ENCODE measurements around the gene LRP1B.

The LRP1B gene

GRCh38 chr2:141957827-141958450 lies 172.9 kb downstream of the LRP1B start:
- no peak for DNase-seq (ENCODE audit: low read depth in 2 of 2)

- no peak for DNase-seq (ENCODE audit: low read depth in 2 of 2)
Measured at GRCh38 chr2:141957321-141957720, 173.5 kb downstream of the LRP1B start.

DNA sequence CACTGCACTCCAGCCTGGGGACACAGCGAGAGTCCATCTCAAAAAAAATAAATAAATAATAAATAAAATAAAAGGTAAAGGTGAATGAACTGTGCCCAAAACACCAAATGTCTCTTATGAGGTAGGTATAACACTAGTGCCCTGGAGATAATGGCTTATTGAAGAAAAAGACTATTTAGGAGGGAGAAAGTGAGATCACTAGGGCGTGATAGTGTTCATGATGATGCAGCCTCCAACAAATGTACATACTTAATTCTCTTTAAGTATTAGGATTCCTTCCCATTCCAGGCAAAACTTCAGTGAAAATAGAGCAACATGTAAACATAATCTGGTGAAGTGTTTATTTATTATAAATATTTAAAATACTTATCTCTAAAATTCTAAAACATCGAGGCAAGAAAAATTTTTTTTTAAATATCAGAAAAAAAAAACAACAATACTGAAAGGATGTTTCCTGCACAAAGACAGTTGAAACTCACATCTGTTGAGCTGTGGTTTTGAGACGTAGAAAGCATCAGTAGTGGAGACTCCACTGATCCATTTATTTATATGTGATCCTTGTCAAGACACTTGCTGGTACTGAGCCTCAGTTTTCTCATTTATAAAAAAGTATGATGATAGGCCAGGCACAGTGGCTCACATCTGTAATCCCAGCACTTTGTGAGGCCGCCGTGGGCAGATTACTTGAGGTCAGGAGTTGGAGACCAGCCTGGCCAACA lies 183.3 kb downstream of the LRP1B start:
- no peak for DNase-seq (ENCODE audit: low read depth in 2 of 2)

DNA sequence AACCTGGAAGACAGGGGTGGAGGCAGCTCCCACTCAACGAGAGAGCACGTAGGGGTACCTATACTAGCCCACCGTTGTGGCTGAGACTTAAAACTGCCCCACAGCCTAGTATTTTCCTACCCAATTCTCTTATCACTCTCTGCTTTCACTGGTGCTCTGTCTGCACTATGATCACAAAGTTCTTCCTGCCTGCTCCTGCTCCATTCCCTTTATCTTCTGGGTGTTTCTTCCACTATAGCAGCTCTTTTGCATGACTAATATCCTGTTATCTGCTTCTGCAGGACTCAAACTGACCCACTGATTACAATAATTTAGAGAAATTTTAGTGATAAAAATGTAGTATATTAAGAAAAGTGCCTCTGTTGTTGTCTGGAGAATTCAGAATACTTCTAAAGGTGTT lies 184.8 kb downstream of the LRP1B start:
- DNase-seq (ENCODE audit: low read depth in 2 of 2): no peak

DNA sequence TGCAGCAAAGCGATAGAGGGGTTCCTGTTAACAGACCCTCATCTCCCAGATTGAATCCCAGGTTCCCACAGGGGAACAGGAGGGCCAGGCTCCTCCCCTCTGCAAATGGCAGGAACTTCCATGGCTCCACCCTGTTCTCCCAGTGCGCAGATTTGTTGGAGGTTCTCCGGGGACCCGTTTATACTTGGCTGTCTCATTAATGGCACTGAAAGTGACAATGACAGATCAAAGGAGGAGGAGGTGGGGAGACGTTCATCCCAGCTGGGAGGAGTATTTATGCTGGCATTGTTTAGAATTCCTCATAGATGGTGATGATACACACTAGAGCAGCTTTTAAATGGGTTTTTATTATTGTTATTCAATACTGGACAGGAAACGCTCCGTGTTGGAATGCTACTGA lies 186.9 kb downstream of the LRP1B start:
- DNase-seq (ENCODE audit: low read depth in 2 of 2): no peak

DNA sequence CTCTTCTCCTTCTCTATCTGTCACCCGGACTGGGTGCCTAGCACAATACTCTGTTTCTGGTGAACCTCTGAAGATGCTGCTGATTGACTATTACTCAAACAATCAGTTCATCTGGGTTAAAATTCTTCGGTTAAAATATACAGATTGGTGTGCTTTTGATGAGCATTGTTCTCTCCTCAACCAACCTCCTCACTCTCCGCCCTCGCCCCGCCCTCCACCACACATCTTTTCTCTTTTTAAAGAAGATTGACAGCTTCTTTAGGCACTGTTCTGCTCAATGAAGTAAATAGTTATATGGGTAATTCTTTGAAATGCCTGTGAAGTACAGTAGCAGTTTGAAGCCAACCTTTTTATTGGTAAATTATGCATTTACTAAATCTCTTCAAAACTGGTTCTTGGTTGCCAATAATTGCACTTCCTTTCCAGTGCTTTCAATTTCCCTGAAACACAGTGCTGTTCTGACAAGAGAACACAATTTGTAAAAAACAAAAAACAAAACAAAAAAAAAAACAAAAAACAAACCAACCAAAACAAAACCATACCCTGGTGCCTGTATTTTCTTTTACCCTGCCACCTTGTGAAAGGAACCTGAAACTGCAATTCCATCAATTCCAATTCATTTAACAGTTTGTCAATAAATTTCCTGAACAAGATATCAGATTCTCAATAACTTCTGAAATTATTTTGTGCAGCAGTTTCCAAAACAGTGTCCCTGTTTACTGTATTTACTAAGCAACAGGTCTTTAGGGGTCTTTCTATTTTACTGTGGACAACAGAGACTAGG lies 188.6 kb downstream of the LRP1B start:
- no peak for DNase-seq (ENCODE audit: low read depth in 2 of 2)

GRCh38 chr2:141941210-141941714 lies 189.6 kb downstream of the LRP1B start:
- no peak for DNase-seq (ENCODE audit: low read depth in 2 of 2)

GRCh38 chr2:141940709-141941108 lies 190.1 kb downstream of the LRP1B start:
- no peak for DNase-seq (ENCODE audit: low read depth in 2 of 2)

DNA sequence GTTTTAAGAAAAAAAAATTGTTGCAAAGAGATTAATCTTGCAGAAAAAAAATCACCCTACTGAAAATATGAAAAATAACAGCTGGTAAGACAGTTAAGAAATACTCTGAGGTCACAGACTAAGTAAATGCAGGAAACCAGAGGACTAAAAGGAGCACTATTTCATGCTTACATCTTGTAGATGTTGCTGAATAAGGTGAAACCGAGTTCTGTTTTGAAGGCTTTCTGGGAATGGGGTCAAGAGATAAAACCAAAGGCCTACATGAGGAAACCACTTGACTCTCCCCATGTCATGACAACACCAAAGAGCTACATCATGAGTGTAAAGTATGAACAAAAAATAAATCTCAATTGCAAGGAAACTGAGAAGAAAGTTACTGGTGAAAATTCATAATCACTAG lies 197.6 kb downstream of the LRP1B start:
- no peak for DNase-seq (ENCODE audit: low read depth in 2 of 2)

GRCh38 chr2:141932261-141932660 lies 198.6 kb downstream of the LRP1B start:
- DNase-seq (ENCODE audit: low read depth in 2 of 2): no peak

DNA sequence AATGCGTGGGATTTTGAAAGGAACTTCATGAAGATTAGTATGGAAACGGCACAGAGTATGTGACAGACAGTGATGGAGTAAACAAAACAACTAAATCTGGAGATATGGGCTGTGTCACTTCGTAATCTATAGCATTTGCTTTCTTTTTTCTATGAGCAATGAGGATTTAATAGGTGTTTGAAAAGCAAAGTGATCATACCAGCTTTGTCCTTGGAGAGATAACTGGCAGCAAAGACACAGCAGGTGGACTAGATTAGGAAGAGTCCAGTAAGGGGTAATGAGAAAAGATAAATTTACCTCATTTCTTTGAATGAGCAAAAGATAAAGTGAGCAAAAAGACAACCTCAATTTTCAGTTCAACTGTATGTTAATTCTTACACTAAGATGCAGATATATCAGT lies 199.0 kb downstream of the LRP1B start:
- DNase-seq (ENCODE audit: low read depth in 2 of 2): no peak

DNA sequence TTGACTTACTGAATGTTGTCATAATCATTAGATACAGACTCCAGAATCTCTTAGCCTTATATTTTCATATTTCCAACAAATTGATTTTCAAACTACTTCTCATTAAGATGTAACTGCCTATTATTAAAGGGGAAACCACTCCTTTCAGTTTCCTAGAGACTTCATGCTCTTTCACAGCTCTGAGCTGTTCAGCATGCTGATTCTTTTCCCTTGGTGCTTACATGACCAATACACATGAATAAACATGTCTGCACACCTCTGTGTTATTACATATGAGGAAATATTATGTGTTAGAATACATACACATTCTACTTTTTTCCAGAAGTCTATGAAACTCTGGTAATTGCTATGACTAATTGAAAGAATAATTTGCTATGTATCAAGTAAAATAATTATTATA lies 200.0 kb downstream of the LRP1B start:
- DNase-seq (ENCODE audit: low read depth in 2 of 2): no peak

DNA sequence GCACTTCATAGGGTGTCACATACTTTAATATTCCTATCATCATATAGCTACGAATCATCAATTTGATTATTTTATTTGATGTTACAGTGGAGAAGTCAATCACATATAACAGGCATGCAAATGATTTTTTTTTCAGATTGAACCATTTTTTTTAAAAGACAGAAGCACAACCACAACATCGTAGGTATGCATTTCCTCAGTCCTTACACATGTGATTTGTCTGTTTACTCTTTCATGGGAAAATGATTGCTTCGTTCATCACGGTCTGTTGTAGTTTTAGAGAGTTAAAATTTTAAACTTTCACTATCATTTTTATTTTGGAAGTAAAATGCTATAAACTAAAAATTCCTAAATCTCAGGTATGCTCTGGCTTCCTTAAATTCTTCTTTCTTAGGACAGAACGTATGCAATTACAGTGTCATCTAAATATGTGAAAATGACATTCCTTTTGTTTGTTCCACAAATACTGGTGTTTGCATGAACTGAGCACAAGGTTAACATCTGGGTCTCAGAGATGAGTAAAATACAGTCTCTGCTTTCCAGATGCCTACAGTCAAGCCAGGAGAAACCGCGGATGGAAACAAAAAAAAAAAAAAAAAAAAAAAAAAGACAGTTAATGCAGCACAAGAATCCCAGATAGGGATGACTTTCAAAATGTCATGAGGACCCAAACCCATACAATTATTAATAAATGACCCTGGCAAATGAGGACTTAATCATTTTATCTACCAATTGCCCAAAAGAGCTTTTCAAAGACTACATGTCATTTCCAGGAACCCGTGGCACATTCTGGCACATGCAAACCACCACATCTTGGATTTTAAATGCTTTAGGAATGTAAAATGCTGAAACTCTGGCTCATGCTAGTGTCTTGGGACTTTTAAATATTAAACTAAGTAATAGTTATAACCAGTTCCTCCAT lies 201.2 kb downstream of the LRP1B start:
- DNase-seq (ENCODE audit: low read depth in 2 of 2): no peak

DNA sequence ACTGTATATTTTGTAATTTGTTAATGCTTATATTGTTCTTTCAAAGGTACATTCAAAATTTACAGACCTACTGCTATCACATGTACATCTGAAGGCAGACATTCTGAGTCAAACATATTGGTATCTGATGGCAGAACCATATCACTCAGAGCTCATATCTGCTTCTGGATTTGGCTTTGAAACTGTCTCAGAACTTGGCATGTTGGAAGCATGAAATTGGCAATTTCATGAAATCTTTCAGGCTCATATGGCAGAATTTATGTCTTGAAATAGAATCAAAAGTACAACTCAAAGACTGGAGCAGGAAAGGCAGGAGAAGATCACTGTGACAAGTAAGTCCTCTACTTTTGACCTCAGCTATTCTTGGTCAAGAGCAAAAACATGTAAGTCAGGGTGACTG lies 202.3 kb downstream of the LRP1B start:
- no peak for DNase-seq (ENCODE audit: low read depth in 2 of 2)

DNA sequence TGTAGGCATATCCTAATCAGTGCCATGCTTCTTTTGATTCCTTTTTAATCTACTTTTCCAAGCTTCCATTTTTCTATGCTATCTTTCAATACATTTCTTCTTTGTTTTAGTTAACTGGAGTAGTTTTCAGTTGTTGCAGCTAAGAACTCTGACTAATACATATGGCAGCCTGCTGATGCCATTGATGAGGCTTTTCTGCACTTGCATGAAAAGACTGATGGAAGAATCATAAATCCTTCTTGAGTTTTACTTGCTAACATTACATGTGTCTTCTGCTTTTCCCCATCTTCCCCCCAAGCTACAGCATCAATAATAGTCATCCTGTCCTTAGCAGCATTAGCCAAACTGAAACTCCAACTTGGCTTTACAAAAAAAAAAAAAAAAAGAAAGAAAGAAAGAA lies 203.3 kb downstream of the LRP1B start:
- peak; percentile 19 to 20 for DNase-seq (ENCODE audit: low read depth in 2 of 2)

DNA sequence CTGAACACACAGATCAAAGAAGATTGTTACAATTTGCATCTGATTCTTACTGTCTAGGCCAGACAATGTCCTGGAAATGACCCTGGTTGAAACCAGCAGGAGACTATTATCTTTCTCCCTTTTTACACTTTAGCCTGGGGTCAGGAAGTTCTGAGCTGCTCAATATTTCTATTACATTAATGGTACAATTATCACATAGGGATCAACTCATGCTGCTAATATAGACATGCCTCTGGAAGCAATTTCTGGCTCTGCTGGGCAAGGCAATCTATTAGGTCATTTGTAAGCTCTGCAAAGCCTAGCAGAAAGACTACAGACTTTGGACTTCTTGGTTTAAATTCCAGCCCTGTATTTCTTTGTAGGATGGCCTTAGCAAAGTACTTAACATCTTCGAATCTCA lies 205.3 kb downstream of the LRP1B start:
- no peak for DNase-seq (ENCODE audit: low read depth in 2 of 2)

GRCh38 chr2:141923657-141924056 lies 207.2 kb downstream of the LRP1B start:
- DNase-seq (ENCODE audit: low read depth in 2 of 2): peak in 1 of 2 experiments; percentile 24

- no peak for DNase-seq (ENCODE audit: low read depth in 2 of 2)
Measured at GRCh38 chr2:141911485-141912066, 219.2 kb downstream of the LRP1B start.

- no peak for DNase-seq (ENCODE audit: low read depth in 2 of 2)
Measured at GRCh38 chr2:141906678-141907077, 224.1 kb downstream of the LRP1B start.

DNA sequence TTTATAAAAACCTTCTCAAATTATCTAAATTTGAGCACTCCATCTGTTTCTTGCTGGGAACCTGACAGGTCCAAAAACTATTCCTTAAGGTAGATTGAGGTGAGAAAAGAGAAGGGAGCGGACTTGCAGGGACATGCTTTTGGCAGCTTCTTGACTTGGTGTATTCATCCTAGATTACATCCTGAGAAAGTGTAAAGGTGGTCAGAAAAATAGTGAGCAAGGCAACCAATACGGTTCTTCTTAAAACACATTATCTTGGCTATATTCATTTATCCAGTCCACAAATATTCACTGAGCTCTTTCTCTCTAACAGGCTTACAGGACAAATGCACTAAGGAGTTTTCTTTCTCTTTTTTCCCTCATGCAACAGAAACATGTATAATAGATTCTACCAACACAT lies 230.0 kb downstream of the LRP1B start:
- DNase-seq (ENCODE audit: low read depth in 2 of 2): no peak

- no peak for DNase-seq (ENCODE audit: low read depth in 2 of 2)
Measured at GRCh38 chr2:141899740-141900139, 231.1 kb downstream of the LRP1B start.
